ENCODE data around the gene STMND1. TPM values are rescaled to one million over a fixed set of nuclear protein-coding genes. Genes with fewer than 3 reads are reported as not detected.

The STMND1 gene
- total RNA-seq, 1 experiment from 2014 or later: 0.26 TPM

DNA sequence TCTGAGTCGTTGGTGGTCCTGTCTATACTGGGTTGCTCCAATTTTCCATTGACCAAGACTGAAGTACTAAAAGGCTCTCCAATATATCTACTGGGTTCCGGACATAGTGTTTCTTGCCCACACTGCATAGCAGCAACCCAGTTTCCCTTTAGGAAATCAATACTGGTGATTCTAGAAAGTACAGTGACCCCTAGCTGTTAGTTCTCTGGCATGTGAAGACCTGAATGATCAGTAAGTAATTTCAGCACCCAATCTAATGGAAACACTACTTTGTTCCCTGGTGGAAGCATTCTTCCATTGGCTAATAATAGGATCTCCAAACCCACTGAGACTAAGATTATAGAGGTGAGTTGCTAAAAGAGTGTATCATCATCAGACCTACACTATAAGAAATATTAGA is 40.8 kb upstream of the STMND1 start:
- Histone ChIP-seq H3K36me3 (ENCODE audit: low read depth) (no peaks in the 10 kb centered on the region), H3K9me3 (ENCODE audit: insufficient read depth, low read depth) (no peaks in the 10 kb centered on the region), H3K4me1 (replicated peaks; ENCODE audit: insufficient read depth) (no peaks in the 10 kb centered on the region), H3K4me2 (no peak overlapping the region), H3F3A (ENCODE audit: insufficient read depth, low read depth) (no peaks in the 10 kb centered on the region), H2AFZ (no peak overlapping the region), H3K9me2 (ENCODE audit: insufficient read depth) (peaks cover 12% of the 10 kb centered on the region; the same call in 1 of the 2 replicates), H4K20me1 (ENCODE audit: insufficient read depth) (no peaks in the 10 kb centered on the region), H3K4me3 (no peak overlapping the region), H3K27ac (no peak overlapping the region), H3K27me3 (ENCODE audit: insufficient read depth, low read depth) (no peaks in the 10 kb centered on the region), H3K79me2 (ENCODE audit: low read depth) (no peaks in the 10 kb centered on the region)
- DNase-seq: no peak
- intact Hi-C loops (cut with micrococcal nuclease; ENCODE audit: unreplicated experiment): no loop called here
- ChIA-PET CTCF (no interaction called here), POLR2A (ENCODE audit: unreplicated experiment) (no interaction called here)
- BruUV-seq (replicated peaks): no TSS peak
- TF ChIP-seq, protein P1, sequence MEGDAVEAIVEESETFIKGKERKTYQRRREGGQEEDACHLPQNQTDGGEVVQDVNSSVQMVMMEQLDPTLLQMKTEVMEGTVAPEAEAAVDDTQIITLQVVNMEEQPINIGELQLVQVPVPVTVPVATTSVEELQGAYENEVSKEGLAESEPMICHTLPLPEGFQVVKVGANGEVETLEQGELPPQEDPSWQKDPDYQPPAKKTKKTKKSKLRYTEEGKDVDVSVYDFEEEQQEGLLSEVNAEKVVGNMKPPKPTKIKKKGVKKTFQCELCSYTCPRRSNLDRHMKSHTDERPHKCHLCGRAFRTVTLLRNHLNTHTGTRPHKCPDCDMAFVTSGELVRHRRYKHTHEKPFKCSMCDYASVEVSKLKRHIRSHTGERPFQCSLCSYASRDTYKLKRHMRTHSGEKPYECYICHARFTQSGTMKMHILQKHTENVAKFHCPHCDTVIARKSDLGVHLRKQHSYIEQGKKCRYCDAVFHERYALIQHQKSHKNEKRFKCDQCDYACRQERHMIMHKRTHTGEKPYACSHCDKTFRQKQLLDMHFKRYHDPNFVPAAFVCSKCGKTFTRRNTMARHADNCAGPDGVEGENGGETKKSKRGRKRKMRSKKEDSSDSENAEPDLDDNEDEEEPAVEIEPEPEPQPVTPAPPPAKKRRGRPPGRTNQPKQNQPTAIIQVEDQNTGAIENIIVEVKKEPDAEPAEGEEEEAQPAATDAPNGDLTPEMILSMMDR (conservative IDR thresholded peaks at IDR 0.05): no peak
- no peak for TF ChIP-seq EZH2 (IDR thresholded peaks at IDR 0.05; ENCODE audit: low read depth)

GRCh38 chr6:17062871-17063440 is 38.9 kb upstream of the STMND1 start:
- intact Hi-C loops (cut with micrococcal nuclease; ENCODE audit: unreplicated experiment): no loop called here

GRCh38 chr6:17064975-17065374 is 36.9 kb upstream of the STMND1 start:
- no peak overlapping the region for H2AFZ ChIP-seq
- BruUV-seq (replicated peaks): no TSS peak
- no peak for DNase-seq
- H3K4me3 ChIP-seq: no peak overlapping the region
- no peaks in the 10 kb centered on the region for H3K9me3 ChIP-seq (ENCODE audit: insufficient read depth, low read depth)
- CTCF ChIA-PET: no interaction called here
- no peak overlapping the region for H3K27ac ChIP-seq
- H3F3A ChIP-seq (ENCODE audit: insufficient read depth, low read depth): no peaks in the 10 kb centered on the region
- peaks cover 12% of the 10 kb centered on the region; the same call in 1 of the 2 replicates for H3K9me2 ChIP-seq (ENCODE audit: insufficient read depth)
- no peaks in the 10 kb centered on the region for H3K36me3 ChIP-seq (ENCODE audit: low read depth)
- POLR2A ChIA-PET (ENCODE audit: unreplicated experiment): interaction anchor here (0.6 kb wide), 1 partner anchor 1715 kb away, joined by 6 read pairs; no protein-coding TSS in a partner anchor
- no peaks in the 10 kb centered on the region for H3K4me1 ChIP-seq (replicated peaks; ENCODE audit: insufficient read depth)
- TF ChIP-seq, protein P1 (conservative IDR thresholded peaks at IDR 0.05): no peak
- TF ChIP-seq EZH2 (IDR thresholded peaks at IDR 0.05; ENCODE audit: low read depth): no peak
- H3K4me2 ChIP-seq: no peak overlapping the region
- intact Hi-C loops (cut with micrococcal nuclease; ENCODE audit: unreplicated experiment): no loop called here
- H3K27me3 ChIP-seq (ENCODE audit: insufficient read depth, low read depth): no peaks in the 10 kb centered on the region
- no peaks in the 10 kb centered on the region for H3K79me2 ChIP-seq (ENCODE audit: low read depth)
- no peaks in the 10 kb centered on the region for H4K20me1 ChIP-seq (ENCODE audit: insufficient read depth)

More at GRCh38 chr6:17062871-17063440, 38.9 kb upstream of the STMND1 start:
- no peaks in the 10 kb centered on the region for H3K9me3 ChIP-seq (ENCODE audit: insufficient read depth, low read depth)
- DNase-seq: no peak
- no peak overlapping the region for H2AFZ ChIP-seq
- H3K27me3 ChIP-seq (ENCODE audit: insufficient read depth, low read depth): no peaks in the 10 kb centered on the region
- no peak overlapping the region for H3K27ac ChIP-seq
- H3K79me2 ChIP-seq (ENCODE audit: low read depth): no peaks in the 10 kb centered on the region
- BruUV-seq (replicated peaks): no TSS peak
- H4K20me1 ChIP-seq (ENCODE audit: insufficient read depth): no peaks in the 10 kb centered on the region
- H3K36me3 ChIP-seq (ENCODE audit: low read depth): no peaks in the 10 kb centered on the region
- POLR2A ChIA-PET (ENCODE audit: unreplicated experiment): interaction anchor here (0.7 kb wide), 1 partner anchor 258 kb away, joined by 3 read pairs; no protein-coding TSS in a partner anchor
- TF ChIP-seq, protein P1 (conservative IDR thresholded peaks at IDR 0.05): no peak
- H3K4me2 ChIP-seq: no peak overlapping the region
- CTCF ChIA-PET: no interaction called here
- no peaks in the 10 kb centered on the region for H3K4me1 ChIP-seq (replicated peaks; ENCODE audit: insufficient read depth)
- peaks cover 12% of the 10 kb centered on the region; the same call in 1 of the 2 replicates for H3K9me2 ChIP-seq (ENCODE audit: insufficient read depth)
- no peaks in the 10 kb centered on the region for H3F3A ChIP-seq (ENCODE audit: insufficient read depth, low read depth)
- H3K4me3 ChIP-seq: no peak overlapping the region
